ENCODE measurements around the gene CCDC86.

Gene CCDC86

DNA sequence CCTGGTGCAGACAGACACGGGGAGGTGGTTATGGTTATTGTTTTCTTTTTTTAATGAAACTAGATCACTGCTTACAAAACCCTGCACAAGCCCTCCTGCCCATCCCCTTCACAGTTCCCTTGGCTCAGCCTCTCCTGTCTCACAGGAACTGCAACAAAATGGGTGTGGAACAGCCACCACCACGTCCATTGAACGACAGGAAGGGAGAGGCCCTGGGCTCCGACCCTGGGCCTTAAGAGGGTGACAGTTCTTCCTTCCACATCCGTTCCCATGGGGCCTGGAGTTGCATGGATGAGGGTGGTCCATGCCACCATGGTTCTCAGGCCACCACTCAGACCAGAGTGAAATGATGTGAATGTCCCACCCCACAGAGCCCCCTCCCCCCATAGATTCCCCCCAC is 48.8 kb downstream of the CCDC86 start:
- Histone ChIP-seq H3K4me3 (ENCODE audit: low read length) (no peak overlapping the region), H3K36me3 (ENCODE audit: control insufficient read depth, insufficient read depth, low read length, severe bottlenecking) (peaks cover 37% of the 10 kb centered on the region), H3K4me1 (ENCODE audit: control insufficient read depth, insufficient read depth, low read length) (no peaks in the 10 kb centered on the region), H3K27me3 (replicated peaks; ENCODE audit: control insufficient read depth, insufficient read depth, low read length) (no peaks in the 10 kb centered on the region), H3K9me3 (ENCODE audit: control insufficient read depth, low read length) (no peaks in the 10 kb centered on the region), H3K9ac (ENCODE audit: low read length) (no peak overlapping the region)
- DNase-seq (ENCODE audit: low read depth), result no peak

GRCh38 chr11:60891103-60891741 is 49.3 kb downstream of the CCDC86 start:
- Histone ChIP-seq H3K9me3 (ENCODE audit: control insufficient read depth, low read length) (no peaks in the 10 kb centered on the region), H3K36me3 (ENCODE audit: control insufficient read depth, insufficient read depth, low read length, severe bottlenecking) (peaks cover 43% of the 10 kb centered on the region), H3K4me3 (ENCODE audit: low read length) (no peak overlapping the region), H3K27me3 (replicated peaks; ENCODE audit: control insufficient read depth, insufficient read depth, low read length) (no peaks in the 10 kb centered on the region), H3K9ac (ENCODE audit: low read length) (no peak overlapping the region), H3K4me1 (ENCODE audit: control insufficient read depth, insufficient read depth, low read length) (no peaks in the 10 kb centered on the region)
- no peak for DNase-seq (ENCODE audit: low read depth)

DNA sequence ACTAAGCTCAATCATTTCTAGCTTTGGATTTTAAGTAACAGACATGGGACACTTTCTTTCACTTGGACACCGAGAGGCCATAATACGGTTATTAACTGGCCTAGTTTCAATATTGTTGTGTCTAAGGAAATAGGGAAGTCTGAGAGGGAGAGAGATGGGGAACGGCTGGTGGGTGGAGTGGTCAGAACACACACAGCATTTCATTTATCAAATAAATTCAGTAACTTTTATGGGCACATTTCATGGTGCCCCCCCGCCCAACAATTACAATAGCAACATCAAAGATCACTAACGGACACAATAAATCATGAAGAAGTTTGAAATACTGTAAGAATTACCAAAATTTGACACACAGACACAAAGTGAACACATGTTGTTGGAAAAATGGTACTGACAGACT is 53.8 kb downstream of the CCDC86 start:
- Histone ChIP-seq H3K36me3 (ENCODE audit: control insufficient read depth, insufficient read depth, low read length, severe bottlenecking) (peaks cover 73% of the 10 kb centered on the region), H3K4me1 (ENCODE audit: control insufficient read depth, insufficient read depth, low read length) (no peaks in the 10 kb centered on the region), H3K9me3 (ENCODE audit: control insufficient read depth, low read length) (no peaks in the 10 kb centered on the region), H3K9ac (ENCODE audit: low read length) (no peak overlapping the region), H3K27me3 (replicated peaks; ENCODE audit: control insufficient read depth, insufficient read depth, low read length) (no peaks in the 10 kb centered on the region), H3K4me3 (ENCODE audit: low read length) (no peak overlapping the region)
- DNase-seq (ENCODE audit: low read depth), result no peak

DNA sequence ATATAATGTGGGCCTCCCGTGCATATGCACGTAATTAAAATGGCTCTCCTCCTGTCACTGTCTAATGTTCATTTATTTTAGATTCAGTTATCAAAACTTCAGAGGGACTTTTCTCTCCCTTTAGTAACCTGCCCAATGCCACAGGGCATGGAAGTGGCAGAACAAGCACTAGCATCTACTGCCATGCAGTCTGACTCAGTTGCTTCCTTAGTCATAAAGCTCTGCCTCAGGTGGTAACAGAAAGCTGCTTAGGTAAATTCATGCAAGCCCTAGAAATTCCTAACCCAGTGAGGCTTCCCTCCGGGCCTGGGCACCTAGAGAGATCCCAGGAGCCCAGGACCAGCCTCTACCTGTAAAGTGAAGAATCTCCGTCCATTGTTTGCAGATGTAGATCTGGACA is 55.6 kb downstream of the CCDC86 start:
- DNase-seq (ENCODE audit: low read depth), result no peak
- no peaks in the 10 kb centered on the region for H3K9me3 ChIP-seq (ENCODE audit: control insufficient read depth, low read length)
- H3K27me3 ChIP-seq (replicated peaks; ENCODE audit: control insufficient read depth, insufficient read depth, low read length), result no peaks in the 10 kb centered on the region
- no peaks in the 10 kb centered on the region for H3K4me1 ChIP-seq (ENCODE audit: control insufficient read depth, insufficient read depth, low read length)
- H3K9ac ChIP-seq (ENCODE audit: low read length), result no peak overlapping the region
- H3K4me3 ChIP-seq (ENCODE audit: low read length), result no peak overlapping the region
- H3K36me3 ChIP-seq (ENCODE audit: control insufficient read depth, insufficient read depth, low read length, severe bottlenecking), result peaks cover 89% of the 10 kb centered on the region

GRCh38 chr11:60899046-60899936 is 57.4 kb downstream of the CCDC86 start:
- H3K9ac ChIP-seq (ENCODE audit: low read length), result peak overlapping the region; percentile 3
- no peaks in the 10 kb centered on the region for H3K9me3 ChIP-seq (ENCODE audit: control insufficient read depth, low read length)
- H3K4me1 ChIP-seq (ENCODE audit: control insufficient read depth, insufficient read depth, low read length), result peaks cover under 1% of the 10 kb centered on the region
- H3K4me3 ChIP-seq (ENCODE audit: low read length), result no peak overlapping the region
- peaks cover 87% of the 10 kb centered on the region for H3K36me3 ChIP-seq (ENCODE audit: control insufficient read depth, insufficient read depth, low read length, severe bottlenecking)
- DNase-seq (ENCODE audit: low read depth), result peak; percentile 84
- H3K27me3 ChIP-seq (replicated peaks; ENCODE audit: control insufficient read depth, insufficient read depth, low read length), result no peaks in the 10 kb centered on the region

DNA sequence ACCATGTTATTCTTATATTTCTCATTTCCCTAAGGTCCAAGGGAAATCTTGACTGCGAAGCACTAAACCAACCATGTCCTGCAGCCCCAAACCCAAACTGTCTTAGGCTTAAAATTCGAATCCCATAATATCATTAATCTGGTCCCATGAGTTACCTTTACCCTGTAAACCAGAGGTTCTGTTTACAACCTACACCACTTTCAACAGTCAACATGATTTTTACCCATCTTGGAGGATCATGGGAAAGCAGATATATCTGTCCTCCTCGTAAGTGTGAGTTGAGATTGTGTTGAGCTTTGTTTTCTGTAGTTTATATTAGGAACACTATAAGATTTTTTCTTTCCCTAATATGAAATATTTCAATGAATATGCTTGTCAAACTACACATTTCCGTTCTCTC is 58.1 kb downstream of the CCDC86 start:
- Histone ChIP-seq H3K9ac (ENCODE audit: low read length) (no peak overlapping the region), H3K4me1 (ENCODE audit: control insufficient read depth, insufficient read depth, low read length) (peaks cover 7% of the 10 kb centered on the region), H3K4me3 (ENCODE audit: low read length) (no peak overlapping the region), H3K27me3 (replicated peaks; ENCODE audit: control insufficient read depth, insufficient read depth, low read length) (no peaks in the 10 kb centered on the region), H3K9me3 (ENCODE audit: control insufficient read depth, low read length) (no peaks in the 10 kb centered on the region), H3K36me3 (ENCODE audit: control insufficient read depth, insufficient read depth, low read length, severe bottlenecking) (peaks cover 80% of the 10 kb centered on the region)
- no peak for DNase-seq (ENCODE audit: low read depth)
